ENCODE results near the gene FER. TPM values are rescaled to one million over a fixed set of nuclear protein-coding genes. Genes with fewer than 3 reads are reported as not detected.

Gene FER
- total and polyA plus RNA-seq, 2 experiments from 2014 or later = 25.9 to 30.7 TPM

- H3K4me1 ChIP-seq (ENCODE audit: low read depth) = no peaks in the 10 kb centered on the region
- H3K9me3 ChIP-seq (ENCODE audit: low read depth) = no peaks in the 10 kb centered on the region
- H3K36me3 ChIP-seq = no peaks in the 10 kb centered on the region
- no peak for TF ChIP-seq CTCF (IDR thresholded peaks at IDR 0.05; ENCODE audit: low read depth, low read length)
- H3K4me3 ChIP-seq = no peak overlapping the region
- H3K27me3 ChIP-seq = no peaks in the 10 kb centered on the region
- no peak for DNase-seq (ENCODE audit: low read depth in 1 of 2, low spot score in 1 of 2)
- H3K27ac ChIP-seq = no peak overlapping the region
Observed at GRCh38 chr5:108998216-108998615, 250.5 kb downstream of the FER start.

- TF ChIP-seq CTCF (IDR thresholded peaks at IDR 0.05; ENCODE audit: low read depth, low read length) = no peak
- H3K36me3 ChIP-seq = no peaks in the 10 kb centered on the region
- H3K27me3 ChIP-seq = no peaks in the 10 kb centered on the region
- no peak overlapping the region for H3K27ac ChIP-seq
- peak in 1 of 2 donors; percentile 19 for DNase-seq (ENCODE audit: low read depth in 1 of 2, low spot score in 1 of 2)
- H3K4me1 ChIP-seq (ENCODE audit: low read depth) = no peaks in the 10 kb centered on the region
- no peak overlapping the region for H3K4me3 ChIP-seq
- H3K9me3 ChIP-seq (ENCODE audit: low read depth) = no peaks in the 10 kb centered on the region
Observed at GRCh38 chr5:109003928-109004327, 256.2 kb downstream of the FER start.

GRCh38 chr5:109005297-109006009 is 257.8 kb downstream of the FER start:
- Histone ChIP-seq H3K27me3 (no peaks in the 10 kb centered on the region), H3K4me1 (ENCODE audit: low read depth) (no peaks in the 10 kb centered on the region), H3K4me3 (no peak overlapping the region), H3K9me3 (ENCODE audit: low read depth) (no peaks in the 10 kb centered on the region), H3K36me3 (no peaks in the 10 kb centered on the region), H3K27ac (no peak overlapping the region)
- DNase-seq (ENCODE audit: low read depth in 1 of 2, low spot score in 1 of 2) = no peak
- no peak for TF ChIP-seq CTCF (IDR thresholded peaks at IDR 0.05; ENCODE audit: low read depth, low read length)

- Histone ChIP-seq H3K4me3 (no peak overlapping the region), H3K9me3 (ENCODE audit: low read depth) (no peaks in the 10 kb centered on the region), H3K4me1 (ENCODE audit: low read depth) (no peaks in the 10 kb centered on the region), H3K27me3 (no peaks in the 10 kb centered on the region), H3K36me3 (no peaks in the 10 kb centered on the region), H3K27ac (no peak overlapping the region)
- TF ChIP-seq CTCF (IDR thresholded peaks at IDR 0.05; ENCODE audit: low read depth, low read length) = no peak
- DNase-seq (ENCODE audit: low read depth in 1 of 2, low spot score in 1 of 2) = no peak
Observed at GRCh38 chr5:109006129-109006528, 258.4 kb downstream of the FER start.

GRCh38 chr5:109016300-109016699 is 268.6 kb downstream of the FER start:
- no peaks in the 10 kb centered on the region for H3K4me1 ChIP-seq (ENCODE audit: low read depth)
- H3K4me3 ChIP-seq = no peak overlapping the region
- no peaks in the 10 kb centered on the region for H3K27me3 ChIP-seq
- no peak for TF ChIP-seq CTCF (IDR thresholded peaks at IDR 0.05; ENCODE audit: low read depth, low read length)
- no peak overlapping the region for H3K27ac ChIP-seq
- no peaks in the 10 kb centered on the region for H3K36me3 ChIP-seq
- peak in 1 of 2 donors; percentile 56 for DNase-seq (ENCODE audit: low read depth in 1 of 2, low spot score in 1 of 2)
- no peaks in the 10 kb centered on the region for H3K9me3 ChIP-seq (ENCODE audit: low read depth)
